Activated CD4-positive, alpha-beta T cell treated with anti-CD3 and anti-CD28 coated beads for 36 hours (primary cell): ENCODE measurements around the gene KIF24. TPM values are rescaled to one million over a fixed set of nuclear protein-coding genes. Genes with fewer than 3 reads are reported as not detected.
"Not testable (repeated sequence)": the region's sequence is repeated elsewhere in the genome, so short reads cannot be mapped to it uniquely, and the experiment has no call there.

Experiments
- ATAC-seq: fragments of 200-7000 bp; cut with Tn5 transposase; one replicate; pipeline ENCODE4 v1.10.0; 2021; ENCODE audit warnings: mild to moderate bottlenecking, moderate library complexity
- CTCF ChIA-PET: fragments of 350-600 bp; sonication (Branson Sonifier 250); formaldehyde crosslinking; loops from one replicate; lab custom pipeline; 2021; ENCODE audit warnings: antibody characterized with exemption; lab: Charles Lee
- POLR2A ChIA-PET: fragments of 350-600 bp; sonication (Branson Sonifier 250); formaldehyde crosslinking; loops from one replicate; lab custom pipeline; 2021; ENCODE audit warnings: antibody characterized with exemption, inconsistent platforms; lab: Charles Lee
- DNase-seq: peaks from one replicate; pipeline ENCODE4 v3.0.0-alpha.2; 2020
- H3K27ac Mint-ChIP-seq: one replicate; pipeline ENCODE4 v1.8.0; 2021; ENCODE audit warnings: mixed read lengths
- H3K27me3 Mint-ChIP-seq: one replicate; pipeline ENCODE4 v1.8.0; 2021; ENCODE audit warnings: mixed read lengths
- H3K36me3 Mint-ChIP-seq: one replicate; pipeline ENCODE4 v1.8.0; 2021; ENCODE audit warnings: low read depth, mixed read lengths
- H3K4me1 Mint-ChIP-seq: one replicate; pipeline ENCODE4 v1.8.0; 2021; ENCODE audit warnings: mixed read lengths
- H3K4me3 Mint-ChIP-seq: one replicate; pipeline ENCODE4 v1.8.0; 2021; ENCODE audit warnings: mild to moderate bottlenecking, moderate library complexity, mixed read lengths
- H3K9me3 Mint-ChIP-seq: one replicate; pipeline ENCODE4 v1.8.0; 2021; ENCODE audit warnings: low read depth, mixed read lengths
- intact Hi-C, 2 experiments: fragments of 100-400 bp; cut with DNase I in 1 of 2; cut with micrococcal nuclease in 1 of 2; formaldehyde crosslinking; loops; one replicate each; pipeline versions ENCODE4 v1.14.2 to v1.15.1; 2022 to 2024; cut with DNase I, micrococcal nuclease
- total RNA-seq, 2 experiments: library from RNA; stranded (reverse); gene quantifications; one replicate each; pipeline ENCODE4 v1.2.3, GENCODE V29; 2021

Gene KIF24
- total RNA-seq, 2 experiments from 2014 or later: 5.9 to 7.7 TPM

- ATAC-seq (no peak), DNase-seq (no peak)
- ChIA-PET POLR2A (interaction anchor here (0.5 kb wide), 1 partner anchor 78 kb away, joined by 3 read pairs; no protein-coding TSS in a partner anchor), CTCF (interaction anchor here (0.6 to 1.1 kb wide), 5 partner anchors 38 to 608 kb away, joined by 3 to 4 read pairs (median 3); partner anchors contain the start of gene MYORG)
- no peaks in the 10 kb centered on the region for H3K27me3 Mint-ChIP-seq
- H3K4me3 Mint-ChIP-seq: no peak overlapping the region
- H3K36me3 Mint-ChIP-seq: peaks cover 30% of the 10 kb centered on the region
- H3K4me1 Mint-ChIP-seq: peaks cover 17% of the 10 kb centered on the region
- intact Hi-C loops: loop anchor here in 1 of 2 experiments (1.0 kb wide), 1 partner anchor 15 kb away; no protein-coding TSS in a partner anchor
- H3K9me3 Mint-ChIP-seq: no peaks in the 10 kb centered on the region
- H3K27ac Mint-ChIP-seq: no peak overlapping the region
Measured at GRCh38 chr9:34338665-34339385, 9.8 kb upstream of the KIF24 start.

DNA sequence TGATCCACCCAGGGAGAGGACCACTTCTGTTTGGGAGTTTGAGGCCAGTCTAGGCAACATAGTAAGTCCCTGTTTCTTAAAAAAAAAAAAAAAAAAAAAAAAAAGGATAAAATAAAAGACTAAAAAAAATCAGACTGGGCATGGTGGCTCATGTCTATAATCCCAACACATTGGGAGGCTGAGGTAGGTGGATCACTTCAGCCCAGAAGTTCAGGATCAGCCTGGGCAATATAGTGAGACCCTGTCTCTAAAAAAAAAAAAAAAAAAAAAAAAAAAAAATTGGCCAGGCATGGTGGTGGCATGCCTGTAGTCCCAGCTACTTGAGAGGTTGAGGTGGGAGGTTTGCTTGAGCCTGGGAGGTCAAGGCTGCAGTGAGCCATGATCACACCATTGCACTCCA is 9.0 kb upstream of the KIF24 start:
- POLR2A ChIA-PET, H3K27me3 Mint-ChIP-seq, H3K9me3 Mint-ChIP-seq, H3K4me3 Mint-ChIP-seq, ATAC-seq, H3K27ac Mint-ChIP-seq, intact Hi-C loops, CTCF ChIA-PET, DNase-seq: not testable (repeated sequence)
- Mint-ChIP-seq H3K4me1 (peaks cover 18% of the 10 kb centered on the region), H3K36me3 (peaks cover 27% of the 10 kb centered on the region)

GRCh38 chr9:34337403-34337802 is 8.3 kb upstream of the KIF24 start:
- DNase-seq: no peak
- no peaks in the 10 kb centered on the region for H3K9me3 Mint-ChIP-seq
- ChIA-PET POLR2A (no interaction called here), CTCF (interaction anchor here (0.7 kb wide), 1 partner anchor 84 kb away, joined by 3 read pairs; no protein-coding TSS in a partner anchor)
- H3K4me3 Mint-ChIP-seq: no peak overlapping the region
- ATAC-seq: no peak
- H3K27ac Mint-ChIP-seq: no peak overlapping the region
- H3K27me3 Mint-ChIP-seq: no peaks in the 10 kb centered on the region
- H3K4me1 Mint-ChIP-seq: peaks cover 18% of the 10 kb centered on the region
- intact Hi-C loops: no loop called here
- H3K36me3 Mint-ChIP-seq: peaks cover 25% of the 10 kb centered on the region

DNA sequence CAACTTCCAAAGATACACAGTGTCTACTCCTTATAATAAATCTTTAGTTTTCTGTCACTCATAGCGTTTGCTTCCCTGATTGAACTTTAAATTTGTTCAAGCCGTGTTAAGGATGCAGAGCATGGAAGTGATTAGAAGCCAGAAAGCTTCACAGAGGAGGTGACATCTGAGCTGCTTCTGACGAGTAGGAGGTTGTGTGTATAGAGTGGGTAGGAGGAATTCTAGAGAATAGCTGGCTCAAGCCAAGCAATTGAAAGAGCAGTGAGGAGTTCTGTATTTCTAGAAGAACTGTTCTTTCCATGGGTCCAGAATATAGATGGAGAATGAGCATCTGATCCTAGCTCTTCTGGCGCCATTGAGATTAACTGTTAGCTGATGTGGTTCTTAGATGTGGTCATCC is 6.3 kb upstream of the KIF24 start:
- peaks cover 21% of the 10 kb centered on the region for H3K36me3 Mint-ChIP-seq
- ATAC-seq: no peak
- intact Hi-C loops: no loop called here
- H3K4me3 Mint-ChIP-seq: no peak overlapping the region
- ChIA-PET POLR2A (interaction anchor here (0.7 kb wide), 1 partner anchor 244 kb away, joined by 3 read pairs; no protein-coding TSS in a partner anchor), CTCF (interaction anchor here (6.2 kb wide), 1 partner anchor 42 kb away, joined by 76 read pairs; the partner anchor contains the start of gene MYORG)
- no peaks in the 10 kb centered on the region for H3K27me3 Mint-ChIP-seq
- H3K9me3 Mint-ChIP-seq: no peaks in the 10 kb centered on the region
- no peak for DNase-seq
- H3K4me1 Mint-ChIP-seq: peaks cover 33% of the 10 kb centered on the region
- H3K27ac Mint-ChIP-seq: no peak overlapping the region

DNA sequence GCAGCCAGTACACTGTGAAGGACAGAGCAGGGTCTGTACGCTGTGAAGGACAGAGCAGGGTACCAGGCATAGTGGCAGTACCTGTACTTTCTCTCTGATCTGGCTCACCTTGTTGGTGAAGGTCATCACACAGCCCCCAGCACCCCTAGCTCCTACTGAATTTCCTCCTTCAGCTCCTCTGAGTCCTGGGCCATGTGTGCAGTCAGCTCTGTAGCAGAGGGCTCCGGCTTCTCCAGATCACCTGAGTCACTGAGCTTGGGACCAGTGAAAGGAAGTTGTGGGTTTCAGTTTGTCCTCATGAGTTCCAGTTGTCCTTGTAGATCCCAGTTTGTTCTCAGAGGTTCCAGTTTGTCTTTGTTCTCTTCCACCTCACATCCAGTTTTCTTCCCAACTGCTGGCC is 5.8 kb upstream of the KIF24 start:
- Mint-ChIP-seq H3K9me3 (no peaks in the 10 kb centered on the region), H3K36me3 (peaks cover 18% of the 10 kb centered on the region), H3K4me1 (peaks cover 36% of the 10 kb centered on the region), H3K4me3 (no peak overlapping the region), H3K27me3 (no peaks in the 10 kb centered on the region), H3K27ac (no peak overlapping the region)
- ChIA-PET CTCF (interaction anchor here (6.2 kb wide), 1 partner anchor 42 kb away, joined by 76 read pairs; the partner anchor contains the start of gene MYORG), POLR2A (interaction anchor here (0.6 to 0.7 kb wide), 2 partner anchors 244 to 1010 kb away, joined by 3 to 5 read pairs; no protein-coding TSS in a partner anchor)
- intact Hi-C loops: no loop called here
- ATAC-seq (no peak), DNase-seq (no peak)

- DNase-seq: no peak
- peaks cover 36% of the 10 kb centered on the region for H3K4me1 Mint-ChIP-seq
- no peak overlapping the region for H3K27ac Mint-ChIP-seq
- CTCF ChIA-PET: interaction anchor here (0.6 to 6.2 kb wide), 5 partner anchors 8 to 479 kb away, joined by 3 to 76 read pairs (median 3); partner anchors contain the start of gene MYORG
- no peak overlapping the region for H3K4me3 Mint-ChIP-seq
- no peaks in the 10 kb centered on the region for H3K9me3 Mint-ChIP-seq
- no peak for ATAC-seq
- H3K36me3 Mint-ChIP-seq: peaks cover 17% of the 10 kb centered on the region
- POLR2A ChIA-PET: interaction anchor here (0.6 to 0.7 kb wide), 2 partner anchors 245 to 1010 kb away, joined by 3 to 5 read pairs; no protein-coding TSS in a partner anchor
- intact Hi-C loops: no loop called here
- H3K27me3 Mint-ChIP-seq: no peaks in the 10 kb centered on the region
Measured at GRCh38 chr9:34334337-34334824, 5.3 kb upstream of the KIF24 start.

DNA sequence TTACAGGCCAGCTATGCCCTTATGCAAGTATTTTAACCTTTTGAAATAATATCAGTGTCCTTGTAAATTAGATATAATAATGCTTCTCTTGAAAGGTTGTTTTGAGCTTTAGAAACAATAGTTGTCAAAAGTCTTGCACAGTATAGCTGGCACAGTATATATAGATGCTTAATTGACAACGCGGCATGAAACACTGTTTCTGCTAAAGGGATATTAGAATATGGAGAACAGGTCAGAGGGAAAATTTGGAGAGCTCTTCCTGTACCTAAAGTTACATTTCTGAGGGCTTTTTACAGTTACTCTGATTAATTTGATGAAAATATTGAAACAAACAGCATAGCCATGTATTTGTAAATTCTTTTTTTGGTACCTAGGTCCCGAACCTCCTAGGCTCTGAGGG is 4.8 kb upstream of the KIF24 start:
- intact Hi-C loops: no loop called here

DNA sequence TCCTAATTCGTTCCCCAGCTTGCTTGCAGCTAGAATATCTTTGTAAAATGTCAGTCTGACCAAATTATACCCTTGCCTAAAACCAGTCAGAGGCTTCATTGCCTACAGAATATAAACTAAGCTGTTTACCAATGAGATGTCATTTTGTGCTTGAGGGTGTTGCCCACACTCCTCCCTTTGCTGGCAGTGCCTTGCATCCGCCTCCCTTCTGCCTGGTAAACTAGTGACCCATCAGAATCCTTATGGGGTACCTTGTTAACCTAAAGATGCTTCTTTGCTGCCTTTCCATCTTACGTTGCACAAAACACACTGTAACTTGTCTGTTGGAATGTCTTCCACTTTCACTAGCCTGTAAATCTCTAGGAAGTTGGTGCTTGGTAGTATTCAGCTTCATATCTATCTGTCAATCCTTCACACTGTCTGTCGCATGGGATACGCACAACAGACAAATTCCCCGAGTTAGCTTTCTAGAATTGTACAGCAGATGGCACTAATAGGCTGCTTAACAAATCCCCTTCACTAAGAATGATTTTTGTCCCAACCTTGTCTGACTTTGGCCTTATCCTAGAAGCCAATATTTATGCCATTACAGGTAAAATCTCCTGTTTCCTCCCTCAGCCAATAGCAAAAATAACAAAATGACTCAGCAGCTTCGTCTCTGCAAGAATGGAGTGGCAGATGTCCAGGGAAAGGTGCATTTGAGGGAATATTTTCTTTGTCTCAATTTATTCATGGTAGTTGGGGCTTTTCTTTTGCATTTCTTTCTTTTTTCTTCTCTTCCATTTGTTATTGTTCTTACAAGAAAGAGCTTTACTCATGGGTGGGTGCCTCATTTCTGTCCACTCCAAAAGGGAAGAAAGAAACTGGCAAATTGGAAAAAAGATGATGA is 3.3 kb upstream of the KIF24 start:
- H3K4me1 Mint-ChIP-seq: peaks cover 43% of the 10 kb centered on the region
- intact Hi-C loops: no loop called here
- H3K9me3 Mint-ChIP-seq: no peaks in the 10 kb centered on the region
- DNase-seq (no peak), ATAC-seq (no peak)
- ChIA-PET CTCF (interaction anchor here (0.6 to 6.2 kb wide), 7 partner anchors 10 to 771 kb away, joined by 3 to 76 read pairs (median 4); partner anchors contain the start of gene MYORG), POLR2A (no interaction called here)
- H3K27ac Mint-ChIP-seq: no peak overlapping the region
- H3K27me3 Mint-ChIP-seq: no peaks in the 10 kb centered on the region
- H3K36me3 Mint-ChIP-seq: peaks cover 3% of the 10 kb centered on the region
- H3K4me3 Mint-ChIP-seq: no peak overlapping the region

More for the DNA sequence above, 4.8 kb upstream of the KIF24 start:
- Mint-ChIP-seq H3K4me3 (no peak overlapping the region), H3K36me3 (peaks cover 11% of the 10 kb centered on the region), H3K9me3 (no peaks in the 10 kb centered on the region), H3K4me1 (peaks cover 36% of the 10 kb centered on the region), H3K27ac (no peak overlapping the region), H3K27me3 (no peaks in the 10 kb centered on the region)
- CTCF ChIA-PET: interaction anchor here (0.6 to 6.2 kb wide), 5 partner anchors 9 to 479 kb away, joined by 3 to 76 read pairs (median 3); partner anchors contain the start of gene MYORG
- no peak for ATAC-seq
- DNase-seq: no peak
- POLR2A ChIA-PET: no interaction called here

DNA sequence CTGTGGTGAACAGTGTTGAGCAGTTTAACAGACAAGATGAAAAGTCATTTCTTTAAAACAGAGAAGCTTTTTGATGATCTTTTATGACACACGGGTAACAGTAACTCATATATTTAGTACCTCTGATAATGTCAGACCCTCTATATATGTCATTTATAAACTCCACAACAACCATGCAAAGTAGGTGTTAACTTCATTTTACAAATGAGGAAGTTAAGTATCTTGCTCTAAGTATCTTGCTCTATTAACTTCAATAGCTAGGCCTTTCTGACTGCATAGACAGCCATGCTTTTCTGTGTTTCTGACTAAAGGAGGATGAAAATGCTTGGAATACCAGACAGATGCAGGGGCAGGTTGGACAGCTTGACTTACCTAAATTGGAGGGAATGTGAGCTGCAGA is 2.1 kb upstream of the KIF24 start:
- DNase-seq (no peak), ATAC-seq (no peak)
- intact Hi-C loops: no loop called here
- CTCF ChIA-PET: interaction anchor here (0.6 to 6.2 kb wide), 3 partner anchors 46 to 1613 kb away, joined by 3 to 76 read pairs (median 3); partner anchors contain the start of gene MYORG
- Mint-ChIP-seq H3K27me3 (no peaks in the 10 kb centered on the region), H3K4me3 (peak overlapping the region; percentile 15), H3K36me3 (peaks cover 3% of the 10 kb centered on the region), H3K9me3 (no peaks in the 10 kb centered on the region), H3K4me1 (peaks cover 48% of the 10 kb centered on the region), H3K27ac (no peak overlapping the region)
- POLR2A ChIA-PET: interaction anchor here (0.7 kb wide), 1 partner anchor 53 kb away, joined by 3 read pairs; no protein-coding TSS in a partner anchor

DNA sequence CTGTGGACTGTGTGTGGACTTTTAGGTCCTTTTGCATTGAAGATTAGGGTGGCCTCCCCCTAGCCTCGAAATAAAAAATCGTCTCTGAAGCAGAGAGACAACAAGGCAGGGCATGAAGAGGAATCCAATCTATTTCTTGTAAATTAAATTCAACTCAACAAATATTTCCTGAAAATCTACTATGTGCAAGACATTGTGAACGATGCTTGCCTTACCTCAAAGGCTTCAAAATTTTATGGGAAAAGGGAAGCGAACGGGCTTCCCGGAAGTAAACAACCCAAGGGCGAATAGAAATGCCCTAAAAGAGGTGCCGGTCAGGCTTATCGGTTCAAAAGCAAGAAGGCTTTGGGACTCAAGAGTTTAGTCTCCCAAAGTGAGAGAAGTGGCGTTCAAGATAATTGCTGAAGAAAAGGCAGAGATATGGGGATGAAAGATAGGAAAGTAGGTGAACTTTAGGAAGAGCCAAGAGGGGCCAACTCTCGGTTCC is 525 bp downstream of the KIF24 start:
- ATAC-seq (no peak), DNase-seq (no peak)
- H3K4me1 Mint-ChIP-seq: peaks cover 29% of the 10 kb centered on the region
- ChIA-PET POLR2A (no interaction called here), CTCF (interaction anchor here (0.6 to 1.2 kb wide), 2 partner anchors 14 to 1807 kb away, joined by 3 to 4 read pairs; no protein-coding TSS in a partner anchor)
- H3K36me3 Mint-ChIP-seq: no peaks in the 10 kb centered on the region
- intact Hi-C loops: loop anchor here in 1 of 2 experiments (2.0 to 5.0 kb wide), 5 partner anchors 172 to 1066 kb away; partner anchors contain the start of genes BAG1, DNAJB5, RPP25L and SIGMAR1
- no peaks in the 10 kb centered on the region for H3K27me3 Mint-ChIP-seq
- H3K4me3 Mint-ChIP-seq: peak overlapping the region; percentile 95
- peak overlapping the region; percentile 98 for H3K27ac Mint-ChIP-seq
- H3K9me3 Mint-ChIP-seq: no peaks in the 10 kb centered on the region
